GM21390 (cell line): ENCODE data around the gene IGSF5.
"Not testable (repeated sequence)": the region's sequence is repeated elsewhere in the genome, so short reads cannot be mapped to it uniquely, and the experiment has no call there.

Experiments
- ATAC-seq: cut with Tn5 transposase; IDR thresholded peaks from one replicate; pipeline ENCODE4 v1.9.1; 2021; ENCODE audit not compliant: unreplicated experiment

Gene IGSF5

DNA sequence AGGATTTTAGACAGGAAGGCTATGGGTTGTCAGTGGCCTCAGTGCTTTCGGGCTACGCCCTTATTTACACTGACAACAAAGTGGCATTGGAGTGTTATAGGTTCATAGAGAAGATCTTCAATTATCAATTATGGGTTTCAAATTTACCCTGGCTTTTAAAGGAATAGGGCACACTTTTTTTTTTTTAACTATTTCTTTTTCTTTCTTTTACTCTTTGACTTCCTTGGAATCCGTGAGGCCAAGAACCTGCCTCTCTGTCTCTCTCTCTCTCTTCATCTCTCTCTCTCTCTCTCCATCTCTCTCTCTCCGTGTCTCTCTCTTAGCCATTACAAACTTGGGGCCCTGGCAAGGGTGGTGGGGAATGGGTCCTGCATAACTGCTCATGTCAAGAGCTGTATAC lies at the start of gene IGSF5:
Gene IGSF5 (plus strand): TSS at position 301 of the 400 bp plus-strand sequence. CDS start 327 bp downstream, outside the sequence.
- ATAC-seq, result not testable (repeated sequence)

GRCh38 chr21:39696196-39696595 lies 48.8 kb upstream of the IGSF5 start:
- ATAC-seq, result no peak

DNA sequence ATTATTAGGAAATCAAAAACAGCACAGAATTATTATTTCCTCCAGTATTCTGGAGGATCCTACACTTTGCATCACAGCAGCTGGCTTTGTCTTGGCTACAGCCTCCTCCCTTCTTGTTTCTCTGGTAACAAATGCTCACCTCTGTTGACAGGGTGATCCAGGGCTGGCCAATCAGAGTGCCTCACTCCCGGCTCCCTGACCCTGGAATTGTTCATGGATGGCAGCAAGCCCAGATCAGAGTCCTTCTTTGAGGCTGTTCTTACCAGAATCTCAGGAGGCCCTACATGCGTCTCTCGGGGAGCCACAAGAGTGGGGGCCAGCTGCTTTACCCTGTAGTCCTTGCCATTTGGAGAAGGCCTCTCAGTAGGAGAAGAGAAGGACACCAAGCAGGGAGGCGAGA lies 48.4 kb upstream of the IGSF5 start:
- ATAC-seq, result no peak

DNA sequence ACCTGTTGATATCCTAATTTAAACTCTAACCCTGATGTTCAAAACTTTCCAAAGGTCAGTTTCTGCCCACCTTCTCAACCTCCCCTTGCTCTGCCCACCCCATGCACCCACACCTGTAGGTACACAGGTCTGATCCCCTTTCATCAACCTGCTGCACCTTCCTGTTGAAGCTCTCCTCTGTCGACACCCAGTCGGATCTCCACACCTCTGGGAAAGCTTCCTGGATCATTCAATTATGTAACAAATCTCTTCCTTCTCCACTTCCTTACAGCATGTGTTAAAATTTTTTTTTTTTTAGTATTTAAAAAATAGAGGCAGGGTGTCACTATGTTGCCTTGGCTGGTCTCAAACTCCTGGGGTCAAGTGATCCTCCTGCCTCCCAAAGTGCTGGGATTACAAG lies 44.7 kb upstream of the IGSF5 start:
- ATAC-seq, result no peak

DNA sequence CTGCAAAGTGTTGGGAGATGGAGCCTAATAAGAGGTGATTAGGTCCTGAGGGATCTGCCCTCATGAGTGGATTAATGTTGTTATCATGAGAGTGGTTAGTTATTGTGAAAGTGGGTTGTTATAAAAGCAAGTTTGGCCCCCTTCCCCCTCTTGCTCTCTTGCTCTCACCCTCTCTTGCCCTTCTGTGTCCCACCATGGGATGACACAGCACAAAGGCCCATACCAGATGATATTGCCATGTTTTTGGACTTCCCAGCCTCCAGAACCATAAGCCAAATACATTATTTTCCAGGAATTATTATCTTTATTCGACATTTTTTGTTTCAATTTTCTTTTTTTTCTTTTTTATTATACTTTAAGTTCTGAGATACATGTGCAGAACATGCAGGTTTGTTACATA lies 41.4 kb upstream of the IGSF5 start:
- ATAC-seq, result no peak

DNA sequence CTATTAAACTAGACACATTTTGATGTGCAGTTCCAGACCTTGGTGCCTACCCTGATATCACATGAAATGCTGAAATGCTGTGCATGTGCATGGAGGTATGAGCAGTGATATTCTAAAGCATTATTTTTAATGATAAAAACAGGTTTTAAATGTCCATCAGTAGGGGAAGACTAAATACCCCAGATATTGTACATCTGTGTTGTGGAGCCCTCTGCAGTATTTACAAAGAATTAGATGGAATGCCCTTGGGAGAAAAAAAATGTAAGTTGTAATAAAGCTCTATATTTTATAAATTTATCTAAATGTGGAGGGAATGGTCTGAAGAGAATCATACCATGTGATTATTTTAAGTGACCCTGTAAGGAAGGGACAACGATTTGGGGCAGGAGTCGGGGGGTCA lies 39.1 kb upstream of the IGSF5 start:
- ATAC-seq, result no peak

DNA sequence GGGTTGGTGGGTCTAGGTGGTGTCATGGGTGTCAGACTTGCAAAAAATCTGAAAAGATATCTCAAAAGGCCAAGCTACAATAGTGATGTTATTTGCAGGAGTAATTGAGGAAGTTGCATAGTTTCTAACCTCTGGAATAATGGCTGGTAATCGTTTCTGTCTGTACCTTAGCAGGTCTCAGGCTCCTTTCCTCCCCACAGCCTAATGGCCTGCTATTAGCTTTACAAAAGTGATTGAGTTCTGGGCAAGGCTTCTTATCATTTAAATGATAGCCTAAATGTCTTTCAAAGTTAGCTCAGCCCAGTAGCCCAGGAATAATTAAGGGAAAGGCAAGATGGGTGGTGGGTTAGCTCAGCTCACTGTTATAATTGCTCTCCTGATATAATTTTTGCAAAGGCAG lies 37.7 kb upstream of the IGSF5 start:
- ATAC-seq, result no peak

- ATAC-seq, result no peak
These were observed 34.1 kb upstream of the IGSF5 start for GRCh38 chr21:39710866-39711265.

DNA sequence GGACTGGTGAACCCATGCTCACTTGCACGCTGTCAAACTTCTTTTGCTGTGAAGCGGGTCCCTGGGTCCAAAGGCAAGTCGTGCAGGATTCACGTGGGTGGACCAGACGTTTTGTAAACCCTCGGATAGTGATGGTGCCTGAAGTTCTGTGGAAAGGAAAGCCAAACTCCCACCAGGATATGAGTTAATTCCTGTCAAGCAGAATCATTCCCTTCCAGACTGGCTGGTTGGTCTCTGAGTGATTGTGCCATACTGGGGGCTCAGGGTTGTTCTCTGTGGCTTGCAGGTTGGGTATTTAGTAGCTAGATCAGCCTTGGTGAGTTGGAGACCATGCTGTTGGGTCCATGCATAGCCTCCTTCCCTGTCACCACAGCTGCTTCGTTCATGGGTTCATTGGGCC lies 32.7 kb upstream of the IGSF5 start:
- no peak for ATAC-seq

GRCh38 chr21:39712976-39713375 lies 32.0 kb upstream of the IGSF5 start:
- ATAC-seq, result no peak

DNA sequence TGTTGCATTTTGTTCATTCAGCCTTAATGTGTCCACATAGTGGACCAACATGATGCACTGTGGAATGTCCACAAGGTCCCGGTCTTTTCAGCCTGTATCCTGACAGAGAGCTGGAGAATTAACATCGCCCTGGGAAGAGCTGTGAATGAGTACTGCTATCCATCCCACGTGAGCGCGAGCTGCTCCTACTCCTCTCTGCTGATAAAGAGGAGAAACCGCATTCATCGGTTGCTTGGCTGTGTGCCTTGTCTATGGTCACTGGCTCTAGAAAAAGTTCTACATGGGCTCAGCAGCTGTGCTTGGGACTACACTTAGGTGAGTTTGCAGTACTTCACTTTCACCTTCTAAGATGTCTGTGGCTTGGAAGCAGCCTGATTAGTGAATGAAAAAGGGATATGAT lies 31.1 kb upstream of the IGSF5 start:
- no peak for ATAC-seq

- no peak for ATAC-seq
These were observed 30.7 kb upstream of the IGSF5 start for GRCh38 chr21:39714331-39714730.

GRCh38 chr21:39715804-39716397 lies 29.1 kb upstream of the IGSF5 start:
- ATAC-seq, result no peak

- no peak for ATAC-seq
These were observed 24.7 kb upstream of the IGSF5 start for GRCh38 chr21:39720126-39720778.

DNA sequence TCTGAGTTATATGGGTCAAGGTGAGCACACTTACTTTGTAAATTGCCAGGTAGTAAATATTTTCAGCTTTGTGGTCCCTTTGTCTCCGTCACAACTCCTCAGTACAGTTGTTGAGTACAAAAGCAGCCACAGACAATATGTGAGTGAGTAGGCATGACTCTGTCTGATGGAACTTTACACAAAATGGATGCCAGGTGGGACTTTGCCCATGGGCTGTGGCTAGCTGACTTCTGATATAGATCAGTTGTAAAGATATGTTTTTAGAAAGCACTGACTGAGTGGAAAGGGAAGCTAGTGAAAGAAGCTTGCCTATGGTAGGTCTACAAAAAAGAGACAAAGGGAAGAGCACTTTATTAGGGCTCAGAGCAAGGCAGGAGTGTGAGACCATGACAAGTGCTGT lies 23.1 kb upstream of the IGSF5 start:
- ATAC-seq, result no peak

DNA sequence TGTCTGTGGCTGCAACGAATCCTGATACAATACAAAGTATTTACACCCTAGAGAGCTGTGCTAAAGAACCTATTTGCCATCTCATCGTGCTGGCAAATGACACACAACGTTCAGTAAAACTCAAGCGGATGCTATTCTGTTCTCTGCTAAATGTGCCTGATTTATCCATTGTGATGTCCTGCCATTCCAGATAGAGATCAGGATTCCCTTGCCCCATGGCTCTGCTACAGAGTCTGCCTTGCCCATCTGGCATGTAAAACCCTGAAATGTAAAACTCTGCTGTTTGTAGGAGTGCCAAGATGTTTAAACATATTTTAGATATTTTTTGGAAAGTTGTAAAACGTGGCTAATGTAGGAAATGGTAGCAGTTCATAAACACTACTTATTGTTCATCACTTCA lies 20.0 kb upstream of the IGSF5 start:
- no peak for ATAC-seq

DNA sequence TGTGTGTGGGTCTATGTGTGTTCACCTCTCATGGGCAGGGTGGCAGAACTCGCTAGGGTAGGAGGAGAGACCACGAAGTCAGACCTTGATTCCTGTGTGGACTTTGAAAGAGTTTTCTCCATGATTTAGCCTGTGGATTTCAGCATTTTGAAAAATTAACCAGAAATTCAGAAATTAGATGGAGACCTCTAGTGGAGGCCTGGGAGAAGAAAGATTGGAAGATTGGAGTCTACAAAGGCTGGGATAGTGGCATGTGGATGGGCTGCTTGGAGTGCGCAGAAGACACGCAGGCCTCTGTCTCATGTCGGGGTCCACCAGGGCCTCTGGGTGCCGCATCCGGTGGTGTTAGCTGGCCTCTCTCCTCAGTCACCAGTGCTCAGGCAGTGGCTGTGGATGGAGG lies 18.9 kb upstream of the IGSF5 start:
- no peak for ATAC-seq

DNA sequence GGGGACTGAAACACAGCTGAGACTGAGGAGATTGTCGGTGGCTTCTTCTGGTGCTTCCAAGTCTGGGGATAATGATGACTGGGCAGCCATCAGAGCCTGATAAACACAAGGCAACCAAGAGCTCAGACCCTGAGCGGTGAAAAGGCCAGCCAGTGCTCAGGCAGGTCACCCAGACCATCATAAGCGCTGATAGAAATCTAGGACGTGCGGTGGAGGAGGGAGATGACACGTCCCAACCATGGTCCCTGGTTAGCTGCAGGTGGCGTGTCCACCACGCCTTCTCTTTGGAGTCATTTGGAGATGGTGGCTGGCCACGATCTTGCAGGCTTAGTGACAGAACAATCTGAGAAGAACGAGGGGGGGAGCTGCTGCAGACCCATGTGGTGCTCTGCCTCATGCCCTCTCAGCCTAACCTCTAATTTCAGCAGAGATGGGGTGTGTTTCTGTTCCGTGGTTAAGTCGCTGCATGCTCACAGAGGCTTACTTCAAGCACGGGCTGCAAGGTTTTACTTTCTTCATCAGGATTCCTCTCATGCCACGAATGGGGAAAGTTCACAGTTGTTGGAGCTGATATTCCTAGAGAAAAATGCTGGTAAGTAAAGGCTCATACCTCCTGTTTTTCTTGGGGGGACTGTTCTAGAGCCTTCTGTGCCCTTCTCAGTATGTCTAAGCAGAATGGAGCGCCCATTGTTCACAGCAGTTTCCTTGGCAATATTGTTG lies 17.4 kb upstream of the IGSF5 start:
- no peak for ATAC-seq

- no peak for ATAC-seq
These were observed 16.6 kb upstream of the IGSF5 start for GRCh38 chr21:39728341-39728740.

DNA sequence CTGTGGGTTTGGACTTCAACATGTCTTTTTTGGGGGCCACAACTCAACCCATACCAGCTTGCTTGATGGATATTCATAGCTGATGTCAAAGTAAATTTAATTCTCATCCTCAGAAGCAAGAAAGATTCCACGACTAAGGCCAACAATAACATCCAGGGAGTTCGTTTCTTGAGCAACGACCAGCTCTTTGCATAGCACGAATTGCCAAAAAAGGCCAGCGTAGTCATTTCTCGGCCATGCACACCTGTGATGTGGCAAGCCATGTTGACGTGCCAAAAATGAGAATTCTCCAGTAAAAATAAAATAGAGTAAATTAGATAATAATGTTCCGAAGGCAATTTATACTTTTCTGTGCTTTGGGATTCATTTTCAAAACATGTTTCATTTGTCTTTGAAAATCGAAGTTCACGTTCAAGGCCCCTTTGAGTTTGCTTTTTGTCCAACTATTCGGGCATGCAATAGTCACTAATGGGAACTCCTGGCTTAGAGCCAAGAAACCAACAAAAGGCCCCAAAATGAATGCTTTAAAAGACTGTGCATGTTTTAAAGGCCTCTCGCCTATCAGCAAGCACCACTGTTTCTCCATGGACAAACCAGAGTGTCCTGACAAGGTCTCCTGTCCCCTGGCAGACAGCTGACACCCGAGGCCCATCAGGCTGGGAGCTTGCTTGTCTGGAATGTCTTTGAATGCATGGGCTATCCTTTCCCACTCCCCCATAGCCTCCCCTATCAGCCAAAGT lies 14.4 kb upstream of the IGSF5 start:
- ATAC-seq, result no peak

DNA sequence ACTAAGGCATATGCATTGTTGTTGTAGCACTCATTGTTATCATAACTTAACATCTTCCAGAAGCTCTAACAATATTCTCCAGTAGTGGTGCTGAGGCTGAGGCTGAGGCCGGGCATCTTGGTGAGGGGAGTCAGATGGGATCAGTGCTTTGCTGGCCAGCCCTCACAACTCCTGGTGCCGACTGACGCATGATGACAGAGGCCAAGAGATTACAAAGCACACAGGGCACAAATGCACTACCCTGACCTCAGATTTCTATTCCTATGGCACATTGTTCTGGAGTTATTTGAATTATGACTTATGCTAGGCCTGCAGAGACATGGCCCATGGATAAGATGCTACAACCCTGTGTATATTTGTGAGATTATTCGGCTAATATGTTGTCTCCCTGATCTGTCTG lies 8.3 kb upstream of the IGSF5 start:
- ATAC-seq, result no peak
